NB4 (cell line): ENCODE results near the gene RPS6KC1.

Experiments used
- CTCF ChIP-seq: IDR thresholded peaks from one replicate; pipeline ENCODE4 v1.5.1; 2012; ENCODE audit warnings: low read depth, low read length
- MAX ChIP-seq: IDR thresholded peaks from 2 replicates; pipeline ENCODE4 v1.6.1; 2011; ENCODE audit warnings: low read depth, low read length
- MYC ChIP-seq: IDR thresholded peaks from 2 replicates; pipeline ENCODE4 v1.6.1; 2011; ENCODE audit warnings: low read depth, low read length
- POLR2A ChIP-seq: IDR thresholded peaks from 2 replicates; pipeline ENCODE4 v1.6.1; 2011; ENCODE audit warnings: mild to moderate bottlenecking; ENCODE audit not compliant: insufficient read length; ENCODE audit errors: extremely low read depth

GRCh38 chr1:213019450-213019849 lies 31.6 kb upstream of the RPS6KC1 start:
- TF ChIP-seq CTCF (no peak), POLR2A (no peak), MYC (no peak), MAX (no peak)
